Skeletal muscle tissue (tissue), 4 donors: Measurements from ENCODE around the gene CDH8. TPM values are rescaled to one million over a fixed set of nuclear protein-coding genes. Genes with fewer than 3 reads are reported as not detected.

Experiments
- H3K27ac ChIP-seq: one replicate; pipeline ENCODE4 v1.7.0; 2013; ENCODE audit warnings: mild to moderate bottlenecking, low read depth, low read length, inconsistent platforms
- H3K27me3 ChIP-seq, 3 donors: one replicate each; pipeline ENCODE4 v1.7.0; 2013; ENCODE audit warnings: low read length in 3 of 3; ENCODE audit not compliant: control insufficient read depth in 3 of 3, insufficient read depth in 3 of 3
- H3K36me3 ChIP-seq, 3 donors: one replicate each; pipeline ENCODE4 v1.7.0; 2013; ENCODE audit warnings: low read length in 3 of 3; ENCODE audit not compliant: control insufficient read depth in 3 of 3, insufficient read depth in 3 of 3
- H3K4me1 ChIP-seq, 3 donors: one replicate each; pipeline ENCODE4 v1.7.0; 2013; ENCODE audit warnings: low read length in 3 of 3, mild to moderate bottlenecking in 3 of 3; ENCODE audit not compliant: control insufficient read depth in 3 of 3, insufficient read depth in 3 of 3
- H3K4me3 ChIP-seq, 3 donors: one replicate each; pipeline ENCODE4 v1.7.0; 2013; ENCODE audit warnings: low read length in 3 of 3
- H3K9ac ChIP-seq, 3 donors: one replicate each; pipeline ENCODE4 v1.7.0; 2013; ENCODE audit warnings: low read length in 3 of 3, mild to moderate bottlenecking in 3 of 3, moderate library complexity in 2 of 3, low read depth in 1 of 3
- H3K9me3 ChIP-seq, 3 donors: one replicate each; pipeline ENCODE4 v1.7.0; 2013; ENCODE audit warnings: low read length in 3 of 3; ENCODE audit not compliant: control insufficient read depth in 3 of 3
- total RNA-seq: library from RNA; depleted of rRNA; stranded (reverse); fragments of >200 nt; gene quantifications from one replicate; pipeline ENCODE4 v1.2.3, GENCODE V29; 2014
- donor health status: Osteomylitis.

The CDH8 gene
- total RNA-seq, 1 donor from 2014 or later, result 1.0 TPM

GRCh38 chr16:61617219-61617783, 418.9 kb downstream of the CDH8 start:
- Histone ChIP-seq H3K4me3 (no peak overlapping the region), H3K36me3 (no peaks in the 10 kb centered on the region), H3K27ac (no peak overlapping the region), H3K4me1 (no peaks in the 10 kb centered on the region), H3K27me3 (no peaks in the 10 kb centered on the region), H3K9me3 (no peaks in the 10 kb centered on the region), H3K9ac (no peak overlapping the region)

GRCh38 chr16:61616088-61616487, 420.1 kb downstream of the CDH8 start:
- Histone ChIP-seq H3K9ac (no peak overlapping the region), H3K36me3 (no peaks in the 10 kb centered on the region), H3K9me3 (no peaks in the 10 kb centered on the region), H3K27me3 (no peaks in the 10 kb centered on the region), H3K27ac (no peak overlapping the region), H3K4me3 (no peak overlapping the region), H3K4me1 (no peaks in the 10 kb centered on the region)

- H3K27ac ChIP-seq, result no peak overlapping the region
- H3K9ac ChIP-seq, result no peak overlapping the region
- H3K27me3 ChIP-seq, result no peaks in the 10 kb centered on the region
- no peaks in the 10 kb centered on the region for H3K4me1 ChIP-seq
- H3K36me3 ChIP-seq, result no peaks in the 10 kb centered on the region
- no peaks in the 10 kb centered on the region for H3K9me3 ChIP-seq
- no peak overlapping the region for H3K4me3 ChIP-seq
Observed at GRCh38 chr16:61611847-61612491, 424.3 kb downstream of the CDH8 start.

- no peak overlapping the region for H3K4me3 ChIP-seq
- no peak overlapping the region for H3K27ac ChIP-seq
- H3K27me3 ChIP-seq, result no peaks in the 10 kb centered on the region
- H3K36me3 ChIP-seq, result no peaks in the 10 kb centered on the region
- H3K9me3 ChIP-seq, result no peaks in the 10 kb centered on the region
- no peak overlapping the region for H3K9ac ChIP-seq
- no peaks in the 10 kb centered on the region for H3K4me1 ChIP-seq
Observed at GRCh38 chr16:61606581-61606980, 429.7 kb downstream of the CDH8 start.
